ENCODE measurements around the gene PALM3. TPM values are rescaled to one million over a fixed set of nuclear protein-coding genes. Genes with fewer than 3 reads are reported as not detected.

Gene PALM3
- not detected in 2 replicates for total RNA-seq (2014; rRNA removed; shearing (Covaris generic))
- polyA plus RNA-seq (2015; cell fraction: cytosol; rRNA removed): 0.29 TPM in 1 of 2 replicates, not detected in the other
- polyA plus RNA-seq (2015; cell fraction: nucleus; rRNA removed): not detected in 2 replicates

- DNase-seq (ENCODE audit: low read depth, low spot score): no peak
- in situ Hi-C loops (cut with HindIII; ENCODE audit: low pct_unique_long_range_greater_than_20kb, low sequenced_read_pairs): no loop called here
Measured at GRCh38 chr19:14061751-14062557, at the start of gene PALM3. PALM3 (minus strand) TSS chr19:14062076; CDS start chr19:14061980, 96 bp downstream.

- no peak for DNase-seq (ENCODE audit: low read depth, low spot score)
- in situ Hi-C loops (cut with HindIII; ENCODE audit: low pct_unique_long_range_greater_than_20kb, low sequenced_read_pairs): no loop called here
Measured at GRCh38 chr19:14111486-14111885, 49.6 kb upstream of the PALM3 start.

- no peak for DNase-seq (ENCODE audit: low read depth, low spot score)
- in situ Hi-C loops (cut with HindIII; ENCODE audit: low pct_unique_long_range_greater_than_20kb, low sequenced_read_pairs): no loop called here
Measured at GRCh38 chr19:14110650-14111049, 48.8 kb upstream of the PALM3 start.

- no peak for DNase-seq (ENCODE audit: low read depth, low spot score)
- in situ Hi-C loops (cut with HindIII; ENCODE audit: low pct_unique_long_range_greater_than_20kb, low sequenced_read_pairs): no loop called here
Measured at GRCh38 chr19:14107581-14108461, 45.9 kb upstream of the PALM3 start.

- in situ Hi-C loops (cut with HindIII; ENCODE audit: low pct_unique_long_range_greater_than_20kb, low sequenced_read_pairs): no loop called here
- DNase-seq (ENCODE audit: low read depth, low spot score): no peak
Measured at GRCh38 chr19:14106840-14107239, 45.0 kb upstream of the PALM3 start.

GRCh38 chr19:14105680-14106079, 43.8 kb upstream of the PALM3 start:
- no peak for DNase-seq (ENCODE audit: low read depth, low spot score)

GRCh38 chr19:14103310-14103709, 41.4 kb upstream of the PALM3 start:
- no peak for DNase-seq (ENCODE audit: low read depth, low spot score)
- in situ Hi-C loops (cut with HindIII; ENCODE audit: low pct_unique_long_range_greater_than_20kb, low sequenced_read_pairs): no loop called here

More at GRCh38 chr19:14105680-14106079, 43.8 kb upstream of the PALM3 start:
- in situ Hi-C loops (cut with HindIII; ENCODE audit: low pct_unique_long_range_greater_than_20kb, low sequenced_read_pairs): no loop called here

GRCh38 chr19:14102756-14103155, 40.9 kb upstream of the PALM3 start:
- in situ Hi-C loops (cut with HindIII; ENCODE audit: low pct_unique_long_range_greater_than_20kb, low sequenced_read_pairs): no loop called here
- no peak for DNase-seq (ENCODE audit: low read depth, low spot score)

GRCh38 chr19:14102102-14102696, 40.3 kb upstream of the PALM3 start:
- in situ Hi-C loops (cut with HindIII; ENCODE audit: low pct_unique_long_range_greater_than_20kb, low sequenced_read_pairs): no loop called here
- no peak for DNase-seq (ENCODE audit: low read depth, low spot score)

GRCh38 chr19:14101003-14101545, 39.2 kb upstream of the PALM3 start:
- in situ Hi-C loops (cut with HindIII; ENCODE audit: low pct_unique_long_range_greater_than_20kb, low sequenced_read_pairs): no loop called here
- no peak for DNase-seq (ENCODE audit: low read depth, low spot score)

- no peak for DNase-seq (ENCODE audit: low read depth, low spot score)
- in situ Hi-C loops (cut with HindIII; ENCODE audit: low pct_unique_long_range_greater_than_20kb, low sequenced_read_pairs): no loop called here
Measured at GRCh38 chr19:14097532-14098151, 35.8 kb upstream of the PALM3 start.

- no peak for DNase-seq (ENCODE audit: low read depth, low spot score)
- in situ Hi-C loops (cut with HindIII; ENCODE audit: low pct_unique_long_range_greater_than_20kb, low sequenced_read_pairs): no loop called here
Measured at GRCh38 chr19:14096272-14096992, 34.6 kb upstream of the PALM3 start.

- DNase-seq (ENCODE audit: low read depth, low spot score): no peak
- in situ Hi-C loops (cut with HindIII; ENCODE audit: low pct_unique_long_range_greater_than_20kb, low sequenced_read_pairs): no loop called here
Measured at GRCh38 chr19:14094854-14095253, 33.0 kb upstream of the PALM3 start.

GRCh38 chr19:14093117-14093823, 31.4 kb upstream of the PALM3 start:
- in situ Hi-C loops (cut with HindIII; ENCODE audit: low pct_unique_long_range_greater_than_20kb, low sequenced_read_pairs): no loop called here
- no peak for DNase-seq (ENCODE audit: low read depth, low spot score)

- DNase-seq (ENCODE audit: low read depth, low spot score): no peak
- in situ Hi-C loops (cut with HindIII; ENCODE audit: low pct_unique_long_range_greater_than_20kb, low sequenced_read_pairs): no loop called here
Measured at GRCh38 chr19:14091813-14092462, 30.1 kb upstream of the PALM3 start.
